Pons (tissue), 1 donor: ENCODE data around the gene MMD.
A peak's percentile ranks its signal among the peaks of the same experiment; 100 is the strongest.
"Not testable (repeated sequence)": the region's sequence is repeated elsewhere in the genome, so short reads cannot be mapped to it uniquely, and the experiment has no call there.

Experiments
- DNase-seq: peaks from one replicate; pipeline ENCODE4 v3.0.0-alpha.2; 2016; ENCODE audit warnings: low spot score

MMD gene

DNA sequence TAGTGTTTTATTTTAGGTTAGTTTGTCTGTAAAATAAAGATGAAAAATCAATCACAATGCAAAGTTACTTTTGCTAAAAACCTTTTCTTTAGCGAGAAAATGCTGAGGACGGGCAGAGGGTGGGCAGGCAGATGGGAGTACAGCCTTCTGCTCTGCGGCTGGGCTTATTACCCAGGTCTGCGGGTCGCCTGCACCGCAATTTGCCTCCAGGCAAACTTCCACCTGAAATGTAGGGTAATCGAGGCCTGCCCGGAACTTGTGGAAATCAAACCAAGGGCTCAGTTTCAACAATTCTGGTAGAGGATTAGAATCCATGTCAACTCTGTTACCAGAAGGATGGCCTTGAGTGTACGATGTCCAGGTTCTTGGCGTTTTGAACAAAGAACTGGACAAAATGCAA, 22.3 kb upstream of the MMD start:
- DNase-seq: no peak

DNA sequence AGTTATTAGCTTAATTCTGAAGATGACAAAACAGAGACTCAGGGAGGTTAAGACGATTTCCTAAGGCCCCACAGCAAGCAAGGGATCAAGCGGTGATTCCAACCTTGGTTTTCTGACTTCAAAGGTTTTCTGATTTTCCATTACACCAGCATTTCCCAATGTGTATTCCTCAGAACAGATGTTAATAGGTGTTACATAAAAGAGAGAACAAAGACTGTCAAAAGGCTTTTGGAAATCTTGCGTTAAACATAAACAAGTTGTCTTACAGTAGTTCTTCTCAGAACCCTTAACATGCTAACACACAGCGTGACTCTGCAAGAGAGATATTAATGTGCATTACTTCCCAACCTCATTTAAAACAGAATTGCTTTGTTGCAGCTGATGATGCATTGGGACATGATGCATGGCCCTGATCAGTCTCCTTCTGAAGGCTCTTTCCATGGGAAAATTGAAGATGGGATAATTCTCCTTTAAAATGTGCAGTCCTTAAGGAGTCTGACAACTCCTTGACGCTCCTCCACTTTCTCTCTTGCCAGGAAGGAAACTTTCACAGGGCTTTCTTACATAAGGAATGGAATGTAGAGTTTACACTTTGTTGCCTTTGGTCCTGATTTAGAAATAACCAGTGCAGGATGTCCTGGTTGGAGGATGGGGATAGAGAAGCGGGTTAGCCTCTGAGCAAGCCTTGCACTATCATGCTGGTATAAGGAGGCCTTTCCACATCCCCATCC, 21.5 kb upstream of the MMD start:
- DNase-seq: no peak

DNA sequence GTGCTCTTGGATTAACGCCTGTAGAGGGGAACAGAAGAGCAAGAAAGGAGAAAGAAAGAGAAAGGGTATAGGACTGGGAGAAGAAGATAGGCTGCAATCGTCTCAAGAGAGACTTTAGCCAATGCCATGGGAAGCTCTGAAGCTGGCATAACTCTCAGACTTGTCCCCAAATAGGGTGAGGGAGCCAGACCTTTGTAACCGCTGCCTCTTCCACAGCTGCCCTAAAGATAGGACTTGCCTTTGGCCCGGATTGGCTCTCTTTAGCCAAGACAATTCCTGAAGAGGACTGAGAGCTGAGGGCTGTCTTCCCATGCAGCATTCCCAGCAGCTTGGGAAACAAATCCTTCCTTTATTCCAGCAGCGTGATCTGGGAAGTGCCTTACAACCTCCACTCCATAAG, 20.8 kb upstream of the MMD start:
- DNase-seq: no peak

DNA sequence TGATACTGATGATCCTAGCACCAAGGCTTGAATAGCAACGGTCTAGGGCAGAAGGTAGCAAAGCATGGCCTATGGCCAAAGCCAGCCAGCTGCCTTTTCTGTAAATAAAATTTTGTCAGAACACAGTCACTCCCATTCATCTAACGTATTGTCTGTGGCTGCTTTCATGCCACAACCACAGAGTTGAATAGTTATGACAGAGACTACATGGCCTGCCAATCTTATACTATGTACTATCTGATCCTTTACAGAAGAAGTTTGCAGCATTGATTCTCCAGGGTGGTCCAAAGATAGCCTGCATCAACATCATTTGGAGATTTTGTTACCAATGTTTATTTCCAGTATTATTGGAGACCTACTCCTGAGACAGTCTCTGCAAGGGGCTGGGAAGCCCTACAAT, 19.9 kb upstream of the MMD start:
- DNase-seq: no peak

DNA sequence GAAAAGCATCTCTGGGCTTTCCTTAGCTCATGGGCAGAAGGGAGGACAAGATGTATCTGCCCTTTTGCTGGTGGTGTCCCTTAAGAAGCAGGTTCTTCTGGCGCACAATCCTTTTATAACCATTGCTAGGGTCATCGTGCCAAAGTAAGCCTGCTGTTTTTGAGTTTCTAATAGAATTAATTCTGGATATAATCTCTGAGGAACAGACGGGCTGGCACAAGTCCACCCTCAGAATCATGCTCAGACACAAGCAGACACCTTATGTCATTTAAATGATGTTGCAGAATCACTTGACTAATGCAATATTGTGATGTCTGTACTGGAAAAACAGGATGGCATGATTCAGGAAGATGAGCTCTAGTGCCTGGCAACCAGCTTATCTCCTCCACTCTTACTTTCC, 18.8 kb upstream of the MMD start:
- no peak for DNase-seq

DNA sequence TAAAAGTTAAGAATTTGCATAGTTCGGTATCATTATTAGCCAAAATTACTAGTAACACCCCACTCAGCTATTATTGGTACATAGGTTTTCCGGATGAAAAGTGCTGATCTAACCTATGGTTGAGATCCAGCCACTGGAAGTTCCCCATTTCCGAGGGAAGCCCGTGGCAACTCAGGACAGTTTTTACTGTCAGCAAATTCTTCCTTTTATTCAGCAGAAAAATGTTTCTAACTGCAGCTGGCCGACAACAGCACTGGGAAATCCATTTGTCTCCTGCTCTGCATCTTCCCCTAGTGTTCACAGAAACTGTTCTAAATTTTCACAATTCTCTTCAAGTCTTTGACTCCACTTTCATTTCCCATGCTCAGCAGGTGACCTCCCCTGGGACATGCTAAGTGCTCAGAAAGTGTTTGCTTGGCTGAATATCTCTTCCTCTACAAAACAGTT, 15.5 kb upstream of the MMD start:
- DNase-seq: peak; percentile 65

DNA sequence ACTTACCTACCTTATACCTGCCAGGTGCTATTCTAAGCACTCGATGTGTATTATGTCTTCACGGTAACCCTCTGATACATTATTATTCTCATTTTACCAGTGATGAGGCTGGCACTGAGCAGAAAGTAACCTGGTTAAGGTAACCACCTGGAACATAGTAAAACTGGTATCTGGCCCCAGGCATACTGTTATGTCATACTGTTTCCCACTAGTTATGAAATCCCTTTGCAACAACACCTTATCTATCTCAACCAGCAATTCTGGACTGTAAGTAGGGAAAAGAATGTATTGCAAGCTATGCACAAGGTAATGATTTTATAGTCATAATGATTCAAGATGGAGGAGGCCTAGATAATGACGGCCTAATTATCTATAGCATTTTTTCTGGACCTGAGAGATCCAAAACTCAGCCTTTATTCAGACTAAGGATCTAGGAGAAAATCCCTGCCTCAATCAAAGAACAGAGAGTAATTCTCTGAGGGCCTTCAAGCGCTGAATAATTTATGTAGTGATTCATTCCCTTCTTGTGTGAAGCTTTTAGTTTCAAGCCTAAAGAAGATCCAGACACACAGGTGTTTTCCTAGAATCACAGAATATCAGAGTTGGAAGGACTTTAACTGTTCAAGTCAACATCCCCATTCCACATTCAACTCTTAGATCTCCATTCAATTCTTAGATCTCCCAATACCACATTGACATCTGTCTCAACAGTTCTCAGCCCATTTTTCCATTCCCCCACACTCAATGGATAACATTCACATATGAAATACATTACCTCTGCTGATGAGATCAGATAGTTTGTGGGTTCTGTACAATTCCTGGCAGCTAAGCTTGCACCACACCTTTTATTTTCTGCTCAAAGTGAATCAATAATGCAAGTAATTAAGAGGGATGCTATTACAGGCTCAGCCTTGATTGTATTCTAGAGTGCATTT, 14.9 kb upstream of the MMD start:
- no peak for DNase-seq

GRCh38 chr17:55435408-55435807, 13.8 kb upstream of the MMD start:
- DNase-seq: no peak

DNA sequence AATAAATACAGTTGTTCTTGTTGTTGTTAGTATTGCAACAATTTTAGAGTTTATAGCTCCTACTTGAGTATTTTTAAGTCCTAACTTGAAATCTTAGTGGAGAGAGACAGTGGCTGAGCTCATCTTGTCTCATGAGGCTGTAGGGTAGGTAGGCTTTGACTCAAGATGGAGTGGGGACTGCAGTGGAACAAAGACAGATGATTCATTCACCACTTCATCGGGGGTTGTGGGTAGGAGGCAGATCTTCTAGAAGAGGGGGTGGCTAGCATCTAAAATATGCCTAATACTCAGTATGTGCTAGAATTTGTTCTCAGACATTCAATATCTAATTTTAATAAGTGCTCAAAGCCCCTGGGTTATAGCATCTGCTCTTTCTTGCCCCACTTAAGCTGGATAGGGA, 13.1 kb upstream of the MMD start:
- DNase-seq: no peak

DNA sequence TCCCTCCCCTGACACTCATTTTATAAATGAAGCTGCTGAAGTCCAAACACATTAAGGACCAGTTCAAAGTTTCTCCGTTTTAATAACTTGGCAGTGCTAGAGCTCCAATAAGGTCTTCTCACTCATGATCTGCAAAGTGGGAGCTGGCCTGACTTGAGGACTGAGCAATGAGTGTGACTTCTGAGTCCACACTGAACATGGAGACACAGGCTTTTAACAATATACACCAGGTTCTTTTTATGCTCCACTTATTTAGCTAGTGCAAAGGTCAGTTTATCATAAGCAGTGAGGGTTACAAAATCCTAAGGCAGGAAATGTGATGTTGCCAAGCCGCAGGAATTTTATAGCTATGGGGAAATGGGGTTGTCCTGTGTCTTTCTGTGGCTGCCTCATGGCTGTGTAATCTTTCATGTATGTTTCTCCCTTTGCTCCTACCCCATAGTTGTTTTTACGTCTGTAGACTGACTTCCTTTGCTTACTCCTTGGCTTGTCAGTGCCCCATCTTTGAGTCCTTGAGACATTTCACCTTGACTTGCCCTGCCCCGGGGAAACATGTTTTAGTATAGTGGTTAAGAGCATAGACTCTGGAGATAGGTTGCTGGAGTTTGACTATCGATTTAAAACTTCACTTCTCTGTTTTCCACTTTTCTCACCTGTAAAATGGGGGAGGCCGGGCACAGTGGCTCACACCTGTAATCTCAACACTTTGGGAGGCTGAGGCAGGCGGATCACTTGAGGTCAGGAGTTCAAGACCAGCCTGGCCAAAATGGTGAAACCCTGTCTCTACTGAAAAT, 12.2 kb upstream of the MMD start:
- no peak for DNase-seq

DNA sequence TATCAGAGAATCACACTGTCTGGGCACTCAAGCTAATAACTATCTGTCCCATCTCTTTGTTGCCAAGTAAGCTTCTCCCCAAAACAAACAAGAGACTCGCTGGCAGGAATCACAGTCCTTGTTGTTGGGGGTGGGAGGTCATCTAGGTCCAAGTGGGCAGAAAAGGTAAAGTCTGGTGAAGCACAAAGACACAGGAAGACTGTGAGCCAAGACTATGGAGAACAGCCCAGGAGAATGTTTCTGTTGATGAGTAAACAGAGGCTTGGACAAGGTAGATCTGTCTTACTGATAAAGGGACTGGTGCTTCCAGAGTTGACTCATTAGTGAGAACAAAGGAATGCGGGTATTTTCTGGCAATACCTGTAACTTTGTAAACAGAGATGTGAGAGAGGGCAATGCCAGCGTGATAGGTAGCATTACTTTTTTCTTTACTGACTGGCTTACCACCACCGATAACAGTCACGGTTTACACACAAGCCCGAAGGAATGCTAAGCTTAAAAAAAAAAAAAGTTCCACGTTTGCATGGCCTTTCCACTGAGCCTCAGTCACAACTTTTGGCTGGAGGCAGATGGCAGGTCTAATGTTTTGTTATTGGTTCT, 11.5 kb upstream of the MMD start:
- no peak for DNase-seq

DNA sequence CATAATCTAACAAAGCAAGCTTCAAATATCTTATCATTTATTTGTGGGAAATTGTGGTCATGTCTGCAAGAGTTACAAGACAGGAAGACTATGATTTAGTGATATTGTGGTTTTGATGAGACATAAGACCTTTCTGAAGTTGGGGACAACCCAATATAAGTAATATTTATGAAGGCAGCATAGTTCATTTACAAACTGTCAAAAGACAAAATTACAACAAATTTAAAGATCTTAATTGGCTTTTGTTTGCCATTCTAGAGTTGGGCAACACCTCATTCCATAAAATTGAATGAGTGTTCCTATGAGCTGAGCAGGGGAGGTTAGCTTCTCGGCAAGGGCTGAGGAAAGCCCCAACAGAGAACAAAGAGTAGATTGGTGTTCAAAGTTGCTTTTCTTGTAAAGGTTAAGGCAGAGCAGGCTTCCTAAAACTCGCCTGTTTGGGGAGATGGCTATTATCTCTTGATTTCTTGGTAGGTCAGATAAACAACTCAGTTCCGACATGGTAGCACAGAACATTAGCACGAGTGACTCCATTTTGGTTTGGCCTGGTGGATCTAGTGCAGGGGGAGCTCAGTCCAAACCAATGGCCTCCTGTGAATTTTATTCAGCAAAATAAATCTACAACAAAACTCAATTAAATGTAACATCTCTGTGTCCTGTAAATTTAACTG, 10.9 kb upstream of the MMD start:
- no peak for DNase-seq

DNA sequence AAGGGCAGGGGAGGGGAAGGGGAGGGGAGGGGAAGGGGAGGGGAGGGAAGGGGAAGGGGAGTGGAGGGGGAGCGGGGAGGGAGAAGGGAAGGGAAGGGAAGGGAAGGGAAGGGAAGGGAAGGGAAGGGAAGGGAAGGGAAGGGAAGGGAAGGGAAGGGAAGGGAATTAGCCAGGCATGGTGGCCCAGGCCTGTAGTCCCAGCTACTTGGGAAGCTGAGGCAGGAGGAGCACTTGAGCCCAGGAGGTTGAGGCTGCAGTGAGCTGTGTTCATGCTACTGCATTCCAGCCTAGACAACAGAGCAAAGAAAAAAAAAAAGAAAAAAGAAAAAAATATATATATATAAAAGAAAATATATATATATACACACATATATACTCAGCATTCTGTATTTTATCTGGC, 10.3 kb upstream of the MMD start:
- not testable (repeated sequence) for DNase-seq

DNA sequence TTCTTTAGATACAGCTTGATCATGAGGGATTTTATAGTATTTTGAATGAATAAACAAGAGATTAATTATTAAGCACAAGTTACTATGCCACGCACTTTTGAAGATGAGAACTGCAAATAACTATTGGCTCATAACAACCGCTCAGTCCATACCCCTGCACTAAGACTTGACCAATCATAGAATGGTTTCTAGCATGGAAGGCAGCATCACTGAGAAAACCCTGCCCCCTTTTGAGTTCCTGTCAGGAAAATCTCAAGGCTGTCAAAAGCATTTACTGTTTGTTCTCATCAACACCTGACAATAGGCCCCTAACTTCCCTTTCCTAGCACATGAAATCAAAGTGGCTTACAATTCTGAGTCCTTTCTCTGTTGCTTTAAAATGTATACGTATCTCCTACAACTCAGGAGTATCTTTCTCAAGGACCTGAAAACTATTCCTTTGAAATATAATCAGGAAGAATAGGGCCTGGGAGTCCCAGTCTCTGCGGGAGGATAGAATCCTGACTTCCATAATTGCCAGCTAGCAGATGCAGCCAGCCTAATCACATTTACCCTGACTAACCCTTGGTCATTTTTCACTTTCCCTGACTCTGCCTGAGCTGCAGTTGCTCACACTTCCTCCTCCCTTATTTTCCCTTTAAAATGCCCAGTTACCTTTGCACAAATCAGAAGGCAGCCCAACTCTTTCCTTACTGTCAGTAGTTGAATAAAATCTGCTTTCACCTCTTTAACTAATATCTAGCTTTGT, 9.1 kb upstream of the MMD start:
- DNase-seq: no peak

DNA sequence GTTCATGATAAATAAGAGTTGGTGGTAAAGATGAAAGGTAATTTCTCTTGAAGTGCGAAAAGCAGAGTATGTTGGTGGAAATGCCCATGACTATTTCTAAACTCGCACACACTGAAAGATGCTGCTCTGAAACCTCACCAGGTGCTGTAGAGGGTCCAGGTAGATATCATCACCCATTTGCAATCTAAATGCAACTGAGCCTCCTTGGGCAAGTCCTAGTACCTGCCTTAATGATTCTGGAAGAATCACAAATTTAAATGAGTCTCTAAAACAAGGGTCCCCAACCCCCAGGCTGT, 5.9 kb upstream of the MMD start:
- DNase-seq: no peak

DNA sequence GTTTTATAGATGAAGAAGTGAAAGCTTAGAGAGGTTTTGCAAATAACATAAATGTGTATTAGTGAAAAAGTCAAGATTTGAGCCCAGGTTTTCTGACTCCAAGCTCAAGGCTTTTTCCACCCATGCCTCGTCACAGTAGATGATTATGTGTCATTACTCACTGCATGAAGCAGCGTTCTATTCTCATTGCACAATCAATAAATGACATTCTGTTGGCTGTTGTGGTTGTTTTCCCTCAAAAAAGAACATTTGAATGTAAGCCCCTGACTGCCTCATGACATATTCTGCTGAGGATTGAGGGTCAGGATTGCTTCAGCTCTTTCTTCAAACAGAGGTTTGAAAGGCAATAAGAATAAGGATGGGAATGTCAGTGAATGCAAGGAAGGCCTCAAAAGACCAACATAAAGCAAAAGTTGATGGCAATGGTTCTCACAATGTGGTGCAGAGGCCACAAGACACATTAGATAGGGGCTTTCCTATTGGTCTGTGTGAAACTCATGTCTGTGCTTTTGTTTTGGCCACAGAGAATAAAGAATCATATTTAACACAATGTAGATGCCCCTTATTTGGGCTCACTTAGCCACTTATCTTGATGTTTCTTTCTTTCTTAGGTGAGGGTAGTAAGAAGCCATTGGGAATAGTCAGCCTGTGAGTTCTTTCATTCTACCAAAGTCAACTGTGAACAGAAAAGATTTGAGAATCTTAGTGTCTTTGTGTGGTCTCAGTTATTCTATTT, 5.4 kb upstream of the MMD start:
- DNase-seq: no peak

DNA sequence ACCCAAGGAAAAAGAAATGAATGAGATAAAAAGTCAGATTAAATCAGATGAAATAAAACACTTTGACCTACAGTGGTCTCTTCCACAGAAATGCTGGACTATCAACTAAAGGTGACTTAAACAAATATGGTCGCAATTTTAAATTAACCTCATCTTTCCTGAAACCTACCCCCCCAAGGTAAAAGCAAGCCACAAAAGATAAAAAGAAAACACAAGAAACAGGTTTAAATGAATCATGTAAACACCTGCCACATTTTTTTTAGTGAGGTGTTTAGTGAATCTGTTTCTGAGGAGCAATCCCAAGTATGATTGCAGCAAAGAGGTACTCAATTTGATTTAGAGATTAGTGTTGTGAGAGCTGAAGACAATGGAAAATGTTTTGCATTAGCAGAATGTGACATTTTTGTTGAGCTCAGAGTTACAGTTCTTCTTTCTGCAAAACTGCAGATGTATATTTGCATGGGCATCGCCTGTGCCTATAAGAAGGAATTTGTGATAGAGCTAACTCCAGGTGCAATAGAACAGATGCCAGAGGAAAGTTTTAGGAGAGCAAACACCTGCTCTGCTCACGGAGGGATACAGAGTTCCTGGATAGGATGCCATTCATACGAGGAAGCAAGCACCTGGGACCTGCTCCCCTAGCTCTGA, 3.4 kb upstream of the MMD start:
- no peak for DNase-seq

GRCh38 chr17:55423535-55423934, 1.9 kb upstream of the MMD start:
- DNase-seq: no peak

DNA sequence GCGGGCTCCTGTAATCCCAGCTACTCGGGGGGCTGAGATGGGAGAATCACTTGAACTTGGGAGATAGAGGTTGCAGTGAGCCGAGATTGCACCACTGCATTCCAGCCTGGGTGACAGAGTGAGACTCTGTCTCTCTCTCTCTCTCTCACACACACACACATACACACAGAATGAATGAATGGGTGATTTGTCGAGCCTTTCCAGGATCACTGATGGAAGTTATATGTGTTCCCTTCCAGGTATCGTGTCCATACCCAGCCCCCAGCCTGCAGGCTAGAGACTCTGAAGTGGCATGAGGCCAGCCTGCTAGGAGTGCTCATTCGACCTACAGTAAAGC, 1.2 kb upstream of the MMD start:
- not testable (repeated sequence) for DNase-seq

- peak; percentile 36 for DNase-seq
Observed at GRCh38 chr17:55420776-55421178, 858 bp downstream of the MMD start.
